ENCODE results near the gene TRIM17.
A peak's percentile ranks its signal among the peaks of the same experiment; 100 is the strongest.

Gene TRIM17

DNA sequence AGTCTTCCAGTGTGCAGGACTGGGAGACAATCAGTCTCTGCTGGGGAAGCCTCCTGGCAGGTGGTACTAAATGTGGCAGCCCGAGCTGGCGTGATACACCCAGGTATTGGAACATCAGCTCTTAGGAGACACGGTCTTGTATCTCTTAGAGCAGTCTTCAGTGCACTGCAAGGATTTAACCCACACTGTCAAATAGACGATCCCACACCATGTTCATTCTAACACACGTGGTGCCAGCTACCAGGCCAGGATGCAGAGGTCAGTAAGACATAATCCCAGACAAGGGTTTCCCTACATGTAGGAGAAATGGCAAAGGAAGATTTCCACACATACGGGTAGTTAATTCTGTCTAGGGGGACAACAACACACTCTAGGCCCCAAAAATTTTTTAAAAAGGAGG lies 18.7 kb downstream of the TRIM17 start:
- TF ChIP-seq, protein P1, sequence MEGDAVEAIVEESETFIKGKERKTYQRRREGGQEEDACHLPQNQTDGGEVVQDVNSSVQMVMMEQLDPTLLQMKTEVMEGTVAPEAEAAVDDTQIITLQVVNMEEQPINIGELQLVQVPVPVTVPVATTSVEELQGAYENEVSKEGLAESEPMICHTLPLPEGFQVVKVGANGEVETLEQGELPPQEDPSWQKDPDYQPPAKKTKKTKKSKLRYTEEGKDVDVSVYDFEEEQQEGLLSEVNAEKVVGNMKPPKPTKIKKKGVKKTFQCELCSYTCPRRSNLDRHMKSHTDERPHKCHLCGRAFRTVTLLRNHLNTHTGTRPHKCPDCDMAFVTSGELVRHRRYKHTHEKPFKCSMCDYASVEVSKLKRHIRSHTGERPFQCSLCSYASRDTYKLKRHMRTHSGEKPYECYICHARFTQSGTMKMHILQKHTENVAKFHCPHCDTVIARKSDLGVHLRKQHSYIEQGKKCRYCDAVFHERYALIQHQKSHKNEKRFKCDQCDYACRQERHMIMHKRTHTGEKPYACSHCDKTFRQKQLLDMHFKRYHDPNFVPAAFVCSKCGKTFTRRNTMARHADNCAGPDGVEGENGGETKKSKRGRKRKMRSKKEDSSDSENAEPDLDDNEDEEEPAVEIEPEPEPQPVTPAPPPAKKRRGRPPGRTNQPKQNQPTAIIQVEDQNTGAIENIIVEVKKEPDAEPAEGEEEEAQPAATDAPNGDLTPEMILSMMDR (conservative IDR thresholded peaks at IDR 0.05): no peak

GRCh38 chr1:228396770-228397662 lies 19.6 kb downstream of the TRIM17 start:
- TF ChIP-seq, protein P1 (conservative IDR thresholded peaks at IDR 0.05): no peak
- H3K27ac ChIP-seq: no peak overlapping the region

More for the DNA sequence above, 18.7 kb downstream of the TRIM17 start:
- no peak overlapping the region for H3K27ac ChIP-seq

DNA sequence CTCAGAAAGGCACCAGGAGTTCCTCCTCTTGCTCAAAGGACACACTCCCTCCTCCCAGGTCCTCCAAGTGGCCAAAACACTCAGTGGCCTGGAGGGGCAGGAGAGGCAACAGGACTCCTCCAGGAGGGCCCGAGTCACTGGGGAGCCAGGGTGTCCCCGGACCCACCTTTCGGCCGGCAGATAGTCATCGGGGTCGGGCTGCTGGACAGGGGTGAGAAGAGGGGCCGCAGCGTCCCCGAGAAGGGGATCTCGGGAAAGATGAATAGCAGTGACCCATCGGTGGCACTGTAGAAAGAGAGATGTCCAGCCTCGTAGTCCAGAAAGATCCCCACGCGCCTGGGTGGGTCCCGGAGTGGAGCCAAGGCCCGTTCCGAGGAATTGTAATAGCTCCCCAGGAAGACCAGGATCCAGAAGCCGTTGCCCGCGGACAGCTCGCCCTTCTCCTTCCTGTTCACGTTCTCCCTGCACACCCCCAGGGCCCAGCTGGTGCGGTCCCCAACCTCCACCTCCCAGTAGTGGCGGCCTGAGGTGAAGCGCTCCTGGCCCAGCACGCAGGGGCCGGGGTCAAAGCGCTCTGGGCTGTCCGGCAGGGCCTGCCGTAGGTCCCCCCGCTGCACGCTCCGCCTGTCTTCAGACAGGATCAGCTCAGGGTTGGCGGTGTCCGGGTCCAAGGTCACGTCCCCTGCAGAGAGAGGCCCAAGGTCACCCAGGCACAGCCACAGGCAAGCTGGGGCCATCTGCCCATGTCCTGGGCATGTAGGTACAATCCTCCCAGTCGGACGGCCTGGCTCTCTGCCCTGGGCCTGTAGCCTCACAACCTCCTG lies 21.9 kb downstream of the TRIM17 start:
- H3K27ac ChIP-seq: no peak overlapping the region
- TF ChIP-seq, protein P1 (conservative IDR thresholded peaks at IDR 0.05): no peak

DNA sequence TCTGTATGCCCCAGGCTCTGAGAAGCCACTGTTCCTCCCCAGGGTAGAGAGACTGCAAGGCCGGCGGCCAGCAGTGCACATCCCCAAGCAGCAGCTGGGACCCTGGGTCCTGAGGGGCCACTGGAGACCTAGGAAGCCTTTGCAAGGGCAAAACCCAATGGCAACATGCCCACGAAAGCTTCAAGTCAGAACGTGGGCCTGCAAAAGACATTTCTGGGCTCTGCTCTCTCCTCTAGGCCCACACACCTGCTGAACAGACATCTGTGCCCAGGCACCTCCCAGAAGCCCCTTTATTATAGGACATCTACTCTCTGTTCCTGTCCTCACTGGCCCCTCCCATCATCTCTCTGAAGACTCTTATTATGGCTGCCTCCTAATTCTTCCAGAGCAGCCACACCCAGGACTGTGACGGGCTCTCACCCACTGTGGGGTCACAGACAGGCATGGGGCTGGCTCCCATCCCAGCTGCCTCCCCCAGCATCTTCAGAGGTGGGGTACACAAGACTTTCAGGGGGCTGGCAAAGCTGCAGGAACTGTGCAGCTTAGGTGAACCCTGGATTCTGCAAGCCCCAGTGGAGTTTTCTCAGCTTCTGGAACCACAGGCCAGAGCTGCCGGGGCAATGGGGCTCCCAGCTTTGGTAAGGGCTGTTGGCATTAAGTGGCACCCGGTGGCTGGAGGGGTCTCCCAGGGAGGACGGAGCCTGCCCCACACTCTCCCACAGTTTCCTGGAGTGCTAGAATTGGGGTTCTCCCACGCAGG lies 22.7 kb downstream of the TRIM17 start:
- TF ChIP-seq, protein P1 (conservative IDR thresholded peaks at IDR 0.05): no peak; the same call in 1 of the 2 replicates
- H3K27ac ChIP-seq: no peak overlapping the region

GRCh38 chr1:228393268-228393701 lies 23.4 kb downstream of the TRIM17 start:
- no peak overlapping the region for H3K27ac ChIP-seq
- TF ChIP-seq, protein P1 (conservative IDR thresholded peaks at IDR 0.05): peak; percentile 41

GRCh38 chr1:228392111-228392936 lies 24.3 kb downstream of the TRIM17 start:
- TF ChIP-seq, protein P1 (conservative IDR thresholded peaks at IDR 0.05): no peak
- no peak overlapping the region for H3K27ac ChIP-seq
